ENCODE data around the gene CHRM4. TPM values are rescaled to one million over a fixed set of nuclear protein-coding genes. Genes with fewer than 3 reads are reported as not detected.

CHRM4 gene
- total and polyA plus RNA-seq, 2 of the 13 experiments (the other 11 are each of a cell fraction or from before 2014, with no cell fraction given): 0.13 to 0.21 TPM

DNA sequence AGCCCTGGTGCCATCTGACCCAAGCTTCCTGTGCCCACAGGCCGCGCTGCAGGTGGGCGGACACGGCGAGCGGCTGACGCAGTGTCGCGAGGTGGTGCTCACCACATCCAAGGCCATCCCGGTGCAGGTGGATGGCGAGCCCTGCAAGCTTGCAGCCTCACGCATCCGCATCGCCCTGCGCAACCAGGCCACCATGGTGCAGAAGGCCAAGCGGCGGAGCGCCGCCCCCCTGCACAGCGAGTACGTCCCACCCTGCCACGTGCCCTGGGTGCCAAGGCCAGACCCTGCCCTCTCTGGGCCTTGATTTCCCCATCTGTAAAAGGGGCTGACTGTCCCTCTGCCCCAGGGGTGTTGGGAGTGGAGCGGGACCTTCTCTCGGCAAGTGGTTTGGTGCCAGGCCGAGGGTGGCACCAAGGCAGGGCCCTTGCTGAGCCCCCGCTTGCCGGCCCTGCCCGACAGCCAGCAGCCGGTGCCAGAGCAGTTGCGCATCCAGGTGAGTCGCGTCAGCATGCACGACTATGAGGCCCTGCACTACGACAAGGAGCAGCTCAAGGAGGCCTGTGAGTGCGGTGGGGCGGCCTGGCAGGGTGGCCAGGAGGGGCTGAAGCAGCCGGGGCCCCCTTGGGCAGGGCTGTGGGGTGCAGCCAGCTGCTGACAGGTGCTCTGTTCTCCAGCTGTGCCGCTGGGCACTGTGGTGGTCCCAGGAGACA, 16.0 kb downstream of the CHRM4 start:
- in situ Hi-C loops (cut with HindIII; ENCODE audit: extremely low pct_ligation_motif_present, low pct_unique_long_range_greater_than_20kb): no loop called here
- no peak for ATAC-seq
- Histone ChIP-seq H3K4me3 (replicated peaks in 1 of 3; ENCODE audit: insufficient read depth in 1 of 3, low read depth in 2 of 3, low read length in 3 of 3) (no peak overlapping the region), H3K9ac (ENCODE audit: insufficient read depth, low read depth, low read length) (no peak overlapping the region), H3K4me2 (ENCODE audit: low read depth, low read length) (no peak overlapping the region), H3K27me3 (ENCODE audit: control insufficient read depth in 1 of 2, insufficient read depth in 2 of 2, low read length in 2 of 2) (no peaks in the 10 kb centered on the region), H2AFZ (ENCODE audit: low read length) (no peak overlapping the region), H3K4me1 (ENCODE audit: insufficient read depth, low read length) (peaks cover 16% of the 10 kb centered on the region), H3K79me2 (ENCODE audit: insufficient read depth, low read length) (no peaks in the 10 kb centered on the region), H3K27ac (ENCODE audit: extremely low read length, insufficient read depth, low read length) (no peak overlapping the region), H3K36me3 (replicated peaks in 1 of 2; ENCODE audit: control insufficient read depth in 1 of 2, insufficient read depth in 2 of 2, low read length in 2 of 2) (peaks cover 0 to 4% of the 10 kb centered on the region in 2 experiments; a peak in 1 of 5 replicates), H3K9me3 (ENCODE audit: low read length) (no peaks in the 10 kb centered on the region), H4K20me1 (ENCODE audit: insufficient read depth, low read length) (no peaks in the 10 kb centered on the region)
- TF ChIP-seq SP1 (IDR thresholded peaks at IDR 0.05): no peak
- TF ChIP-seq SP1 (CRISPR knock-in tag; IDR thresholded peaks at IDR 0.05): no peak
- TF ChIP-seq ZNF879 (CRISPR knock-in tag; IDR thresholded peaks at IDR 0.05): no peak
- no peak for TF ChIP-seq RELA (CRISPR knock-in tag; IDR thresholded peaks at IDR 0.05)
- TF ChIP-seq, protein P1, sequence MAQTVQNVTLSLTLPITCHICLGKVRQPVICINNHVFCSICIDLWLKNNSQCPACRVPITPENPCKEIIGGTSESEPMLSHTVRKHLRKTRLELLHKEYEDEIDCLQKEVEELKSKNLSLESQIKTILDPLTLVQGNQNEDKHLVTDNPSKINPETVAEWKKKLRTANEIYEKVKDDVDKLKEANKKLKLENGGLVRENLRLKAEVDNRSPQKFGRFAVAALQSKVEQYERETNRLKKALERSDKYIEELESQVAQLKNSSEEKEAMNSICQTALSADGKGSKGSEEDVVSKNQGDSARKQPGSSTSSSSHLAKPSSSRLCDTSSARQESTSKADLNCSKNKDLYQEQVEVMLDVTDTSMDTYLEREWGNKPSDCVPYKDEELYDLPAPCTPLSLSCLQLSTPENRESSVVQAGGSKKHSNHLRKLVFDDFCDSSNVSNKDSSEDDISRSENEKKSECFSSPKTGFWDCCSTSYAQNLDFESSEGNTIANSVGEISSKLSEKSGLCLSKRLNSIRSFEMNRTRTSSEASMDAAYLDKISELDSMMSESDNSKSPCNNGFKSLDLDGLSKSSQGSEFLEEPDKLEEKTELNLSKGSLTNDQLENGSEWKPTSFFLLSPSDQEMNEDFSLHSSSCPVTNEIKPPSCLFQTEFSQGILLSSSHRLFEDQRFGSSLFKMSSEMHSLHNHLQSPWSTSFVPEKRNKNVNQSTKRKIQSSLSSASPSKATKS (CRISPR knock-in tag; IDR thresholded peaks at IDR 0.05): no peak
- peak; percentile 17 for TF ChIP-seq AGO2 (optimal IDR thresholded peaks at IDR 0.05; ENCODE audit: low read depth, low read length)
- WGBS (ENCODE audit: low lambda C conversion rate): no CpG with 5 or more reads among the region's 38 CpGs
- DNase-seq (ENCODE audit: low spot score): no peak
- intact Hi-C loops (cut with micrococcal nuclease; ENCODE audit: unreplicated experiment): no loop called here
- POLR2A ChIA-PET: no interaction called here
- CTCF ChIA-PET (ENCODE audit: low intra/inter-chr PET ratio, low total read pairs): no interaction called here
- FAIRE-seq: no peak
- no TSS peak for BruUV-seq (replicated peaks)

DNA sequence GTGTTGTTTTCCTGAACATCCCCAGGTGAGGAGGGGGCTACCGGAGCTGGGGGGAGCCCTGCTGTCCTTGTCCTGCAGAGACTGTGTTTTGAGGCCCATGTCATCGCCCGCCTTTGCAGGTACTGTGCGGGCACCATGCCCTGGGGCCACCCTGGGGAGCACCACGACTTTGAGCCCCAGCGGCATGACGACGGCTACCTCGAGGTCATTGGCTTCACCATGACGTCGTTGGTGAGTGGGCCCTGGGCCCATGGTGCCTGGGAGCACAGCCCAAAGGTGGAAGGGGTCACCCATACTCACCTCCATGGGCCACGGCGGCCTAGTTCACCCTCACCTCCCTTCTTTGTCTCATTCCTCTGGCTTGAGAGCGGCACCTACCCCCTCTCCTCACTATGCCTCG, 16.8 kb downstream of the CHRM4 start:
- intact Hi-C loops (cut with micrococcal nuclease; ENCODE audit: unreplicated experiment): no loop called here
- in situ Hi-C loops (cut with HindIII; ENCODE audit: extremely low pct_ligation_motif_present, low pct_unique_long_range_greater_than_20kb): no loop called here
- Histone ChIP-seq H3K4me2 (ENCODE audit: low read depth, low read length) (no peak overlapping the region), H4K20me1 (ENCODE audit: insufficient read depth, low read length) (no peaks in the 10 kb centered on the region), H3K79me2 (ENCODE audit: insufficient read depth, low read length) (no peaks in the 10 kb centered on the region), H3K4me3 (replicated peaks in 1 of 3; ENCODE audit: insufficient read depth in 1 of 3, low read depth in 2 of 3, low read length in 3 of 3) (no peak overlapping the region), H3K9ac (ENCODE audit: insufficient read depth, low read depth, low read length) (no peak overlapping the region), H3K36me3 (replicated peaks in 1 of 2; ENCODE audit: control insufficient read depth in 1 of 2, insufficient read depth in 2 of 2, low read length in 2 of 2) (peaks cover 1 to 4% of the 10 kb centered on the region in 2 experiments; a peak in 1 of 5 replicates), H3K27me3 (ENCODE audit: control insufficient read depth in 1 of 2, insufficient read depth in 2 of 2, low read length in 2 of 2) (no peaks in the 10 kb centered on the region), H3K4me1 (ENCODE audit: insufficient read depth, low read length) (peaks cover 17% of the 10 kb centered on the region), H2AFZ (ENCODE audit: low read length) (no peak overlapping the region), H3K27ac (ENCODE audit: extremely low read length, insufficient read depth, low read length) (no peak overlapping the region), H3K9me3 (ENCODE audit: low read length) (no peaks in the 10 kb centered on the region)
- DNase-seq (ENCODE audit: low spot score) (no peak), ATAC-seq (no peak), FAIRE-seq (no peak)
- 90% methylated on average over 2 of the region's 15 CpGs for WGBS (ENCODE audit: low lambda C conversion rate)
- ChIA-PET POLR2A (no interaction called here), CTCF (ENCODE audit: low intra/inter-chr PET ratio, low total read pairs) (no interaction called here)
- no TSS peak for BruUV-seq (replicated peaks)
- TF ChIP-seq, protein P2, sequence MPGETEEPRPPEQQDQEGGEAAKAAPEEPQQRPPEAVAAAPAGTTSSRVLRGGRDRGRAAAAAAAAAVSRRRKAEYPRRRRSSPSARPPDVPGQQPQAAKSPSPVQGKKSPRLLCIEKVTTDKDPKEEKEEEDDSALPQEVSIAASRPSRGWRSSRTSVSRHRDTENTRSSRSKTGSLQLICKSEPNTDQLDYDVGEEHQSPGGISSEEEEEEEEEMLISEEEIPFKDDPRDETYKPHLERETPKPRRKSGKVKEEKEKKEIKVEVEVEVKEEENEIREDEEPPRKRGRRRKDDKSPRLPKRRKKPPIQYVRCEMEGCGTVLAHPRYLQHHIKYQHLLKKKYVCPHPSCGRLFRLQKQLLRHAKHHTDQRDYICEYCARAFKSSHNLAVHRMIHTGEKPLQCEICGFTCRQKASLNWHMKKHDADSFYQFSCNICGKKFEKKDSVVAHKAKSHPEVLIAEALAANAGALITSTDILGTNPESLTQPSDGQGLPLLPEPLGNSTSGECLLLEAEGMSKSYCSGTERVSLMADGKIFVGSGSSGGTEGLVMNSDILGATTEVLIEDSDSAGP (CRISPR knock-in tag; IDR thresholded peaks at IDR 0.05; ENCODE audit: borderline replicate concordance): no peak
